PC-3 (cell line): ENCODE data around the gene TAS1R3. TPM values are rescaled to one million over a fixed set of nuclear protein-coding genes. Genes with fewer than 3 reads are reported as not detected.

Experiments used
- ATAC-seq: fragments of 200-7000 bp; cut with Tn5 transposase; 2 replicates; pipeline ENCODE4 v1.9.1; 2020; ENCODE audit warnings: mild to moderate bottlenecking, moderate library complexity
- BruUV-seq: library from RNA; stranded (reverse); fragments of 400-500 nt; replicated peaks from 2 replicates; lab custom pipeline; 2021; lab: Mats Ljungman, UMichigan
- CTCF ChIA-PET: fragments of 300-600 bp; sonication (Branson Sonifier 250); formaldehyde crosslinking; loops from one replicate; lab custom pipeline; 2022; ENCODE audit warnings: antibody characterized with exemption; lab: Charles Lee
- POLR2A ChIA-PET: fragments of 300-600 bp; sonication (Branson Sonifier 250); formaldehyde crosslinking; loops from one replicate; lab custom pipeline; 2022; ENCODE audit warnings: antibody characterized with exemption; ENCODE audit not compliant: unreplicated experiment; lab: Charles Lee
- DNase-seq: peaks from one replicate; pipeline ENCODE4 v3.0.0-alpha.2; 2015
- H2AFZ ChIP-seq: fragments of 300-600 bp; sonication (generic); 2 replicates; pipeline ENCODE4 v1.6.0; 2016; ENCODE audit warnings: antibody characterized with exemption, low read length
- H3F3A ChIP-seq: fragments of 300-600 bp; sonication (generic); one replicate; pipeline ENCODE4 v1.6.0; 2017; ENCODE audit warnings: antibody characterized with exemption, low read length, control low read depth, mild to moderate bottlenecking; ENCODE audit not compliant: unreplicated experiment
- H3K27ac ChIP-seq: fragments of 300-600 bp; sonication (generic); 2 replicates; pipeline ENCODE4 v1.5.1; 2016; ENCODE audit warnings: mild to moderate bottlenecking, low read length
- H3K27me3 ChIP-seq: fragments of 300-600 bp; sonication (generic); 2 replicates; pipeline ENCODE4 v1.6.1; 2016; ENCODE audit warnings: low read length, mixed read lengths
- H3K36me3 ChIP-seq: fragments of 300-600 bp; sonication (generic); 2 replicates; pipeline ENCODE4 v1.6.1; 2016; ENCODE audit warnings: low read depth, mixed run types, low read length, mixed read lengths
- H3K4me1 ChIP-seq: fragments of 300-600 bp; sonication (generic); 2 replicates; pipeline ENCODE4 v1.5.1; 2016; ENCODE audit warnings: low read length; ENCODE audit not compliant: insufficient read depth
- H3K4me2 ChIP-seq: fragments of 300-600 bp; sonication (generic); 2 replicates; pipeline ENCODE4 v1.6.0; 2016; ENCODE audit warnings: low read length
- H3K4me3 ChIP-seq: fragments of 300-600 bp; sonication (generic); 2 replicates; pipeline ENCODE4 v1.5.1; 2016; ENCODE audit warnings: mild to moderate bottlenecking, low read length, mixed read lengths
- H3K79me2 ChIP-seq: fragments of 300-600 bp; sonication (generic); 2 replicates; pipeline ENCODE4 v1.6.1; 2017; ENCODE audit warnings: low read length, mixed read lengths
- H3K9ac ChIP-seq: fragments of 300-600 bp; sonication (generic); 2 replicates; pipeline ENCODE4 v1.6.0; 2016; ENCODE audit warnings: mild to moderate bottlenecking, low read length
- H3K9me2 ChIP-seq: fragments of 300-600 bp; sonication (generic); replicated peaks from 2 replicates; pipeline ENCODE4 v1.6.1; 2016; ENCODE audit warnings: mixed run types, low read length, mixed read lengths
- H3K9me3 ChIP-seq: fragments of 300-600 bp; sonication (generic); 2 replicates; pipeline ENCODE4 v1.6.1; 2016; ENCODE audit warnings: low read length, mixed read lengths
- H4K20me1 ChIP-seq: fragments of 300-600 bp; sonication (generic); 2 replicates; pipeline ENCODE4 v1.6.1; 2016; ENCODE audit warnings: low read length, mixed read lengths
- CTCF ChIP-seq: fragments of 300-600 bp; sonication (generic); conservative IDR thresholded peaks from 2 replicates; pipeline ENCODE4 v1.5.1; 2017; ENCODE audit warnings: antibody characterized with exemption, low read depth, mild to moderate bottlenecking, low read length
- EZH2 ChIP-seq: fragments of 300-600 bp; sonication (generic); IDR thresholded peaks from one replicate; pipeline ENCODE4 v1.6.1; 2017; ENCODE audit warnings: antibody characterized with exemption, mild to moderate bottlenecking, low read length; ENCODE audit not compliant: unreplicated experiment
- EZH2phosphoT487 ChIP-seq: fragments of 300-600 bp; sonication (generic); IDR thresholded peaks from 2 replicates; pipeline ENCODE4 v1.6.1; 2018; ENCODE audit warnings: mild to moderate bottlenecking, antibody characterized with exemption, low read length, borderline replicate concordance
- intact Hi-C: fragments of 100-400 bp; cut with micrococcal nuclease; formaldehyde crosslinking; loops from 2 replicates; pipeline ENCODE4 v1.9.0; 2023
- total RNA-seq: library from RNA; depleted of rRNA; stranded (reverse); fragments of >200 nt; gene quantifications from 2 replicates; pipeline ENCODE4 v1.2.3, GENCODE V29; 2014

TAS1R3 gene
- total RNA-seq, 1 experiment from 2014 or later: 1.9 TPM

DNA sequence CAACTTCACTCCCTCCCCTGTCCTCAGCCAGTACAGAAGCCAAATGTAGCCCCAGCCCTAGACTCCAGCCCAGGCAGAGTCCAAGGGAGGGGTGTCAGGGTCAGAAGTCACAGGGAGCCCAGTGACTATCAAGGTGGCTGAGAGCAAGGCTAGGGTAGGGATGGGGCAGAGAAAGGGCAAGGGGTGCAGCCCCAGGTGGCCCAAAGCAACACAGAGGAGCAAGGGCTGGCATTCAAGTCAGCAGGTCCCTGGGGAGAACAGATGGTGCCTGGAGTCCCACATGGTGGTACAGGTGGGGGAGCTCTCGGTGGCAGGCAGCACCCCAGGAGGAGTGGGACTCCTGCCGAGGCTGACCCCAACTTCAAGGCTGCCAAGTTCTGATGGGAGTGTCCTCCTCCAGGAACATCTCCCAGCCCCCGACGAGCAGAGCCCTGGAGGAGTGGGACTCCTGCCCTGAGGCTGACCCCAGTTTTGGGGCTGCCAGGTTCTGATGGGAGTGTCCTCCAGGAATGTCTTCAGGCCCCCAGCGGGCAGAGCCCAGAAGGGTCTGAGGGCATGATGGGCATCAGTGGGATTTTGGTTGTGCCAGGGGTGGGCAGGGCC is 21.8 kb downstream of the TAS1R3 start:
- Histone ChIP-seq H3K9me3 (no peaks in the 10 kb centered on the region), H3K27ac (no peak overlapping the region), H3K36me3 (no peaks in the 10 kb centered on the region), H3K4me3 (no peak overlapping the region), H3K79me2 (peaks cover 26% of the 10 kb centered on the region), H4K20me1 (no peaks in the 10 kb centered on the region), H3K4me2 (peak overlapping the region; percentile 78), H3K4me1 (peaks cover 28% of the 10 kb centered on the region), H3K9ac (no peak overlapping the region), H3F3A (peaks cover 3% of the 10 kb centered on the region), H3K27me3 (no peaks in the 10 kb centered on the region), H3K9me2 (no peaks in the 10 kb centered on the region), H2AFZ (no peak overlapping the region)
- no peak for DNase-seq
- ChIA-PET CTCF (no interaction called here), POLR2A (no interaction called here)
- BruUV-seq: no TSS peak
- intact Hi-C loops: no loop called here
- TF ChIP-seq EZH2phosphoT487 (no peak), EZH2 (no peak), CTCF (no peak)
- no peak for ATAC-seq

GRCh38 chr1:1353389-1354151 is 22.5 kb downstream of the TAS1R3 start:
- Histone ChIP-seq H3F3A (peaks cover 3% of the 10 kb centered on the region), H3K4me3 (peak overlapping the region; percentile 58), H3K9ac (no peak overlapping the region), H4K20me1 (no peaks in the 10 kb centered on the region), H3K9me2 (no peaks in the 10 kb centered on the region), H3K27ac (no peak overlapping the region), H3K27me3 (no peaks in the 10 kb centered on the region), H3K79me2 (peaks cover 19% of the 10 kb centered on the region), H2AFZ (no peak overlapping the region), H3K4me2 (peak overlapping the region; percentile 78), H3K36me3 (no peaks in the 10 kb centered on the region), H3K9me3 (no peaks in the 10 kb centered on the region), H3K4me1 (peaks cover 28% of the 10 kb centered on the region)
- TF ChIP-seq CTCF (no peak), EZH2 (no peak), EZH2phosphoT487 (no peak)
- DNase-seq (no peak), ATAC-seq (peak; percentile 30)
- ChIA-PET POLR2A (no interaction called here), CTCF (interaction anchor here (0.6 kb wide), 1 partner anchor 44 kb away, joined by 3 read pairs; no protein-coding TSS in a partner anchor)
- BruUV-seq: TSS peak; percentile 58
- intact Hi-C loops: no loop called here
